ENCODE data around the gene DTNB. TPM values are rescaled to one million over a fixed set of nuclear protein-coding genes. Genes with fewer than 3 reads are reported as not detected.
A peak's percentile ranks its signal among the peaks of the same experiment; 100 is the strongest.

The DTNB gene
- total and polyA plus RNA-seq, 10 of the 15 experiments (the other 5 are each of a cell fraction or from before 2014, with no cell fraction given): 4.5 to 30.6 (median 11.9) TPM

DNA sequence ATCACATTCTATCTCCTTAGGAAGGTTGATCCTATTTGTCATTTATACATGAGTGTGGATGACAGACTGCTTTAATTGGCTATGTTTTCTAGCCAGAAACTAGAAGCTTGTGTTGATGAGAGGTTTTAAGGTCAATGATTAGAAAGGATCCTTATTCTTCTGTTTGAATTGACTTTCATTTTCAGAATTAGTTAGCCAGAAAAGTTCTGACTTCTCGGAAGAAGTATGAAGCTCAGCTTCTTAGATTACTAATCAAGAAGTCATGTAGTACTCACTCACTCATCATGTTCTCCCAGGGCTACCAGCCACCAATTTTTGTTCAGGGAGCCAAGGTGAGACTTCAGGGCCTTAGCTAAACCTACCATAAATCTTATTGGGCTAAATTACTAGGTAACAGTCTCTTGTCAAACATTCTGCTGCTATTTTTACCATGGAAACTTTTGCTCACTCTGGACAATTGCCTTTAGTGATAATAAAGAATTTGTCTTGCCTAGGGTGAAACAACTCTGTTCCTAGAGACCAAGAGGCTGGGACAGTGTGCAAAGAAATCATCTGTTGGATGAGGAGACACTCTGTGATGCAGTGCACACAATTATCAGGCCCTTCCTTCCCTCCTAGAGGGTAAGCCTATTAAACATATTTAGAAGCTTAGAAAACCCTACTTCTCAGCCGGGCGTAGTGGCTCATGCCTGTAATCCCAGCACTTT lies 220.0 kb downstream of the DTNB start:
- POLR2A ChIA-PET: interaction anchor here (0.7 to 3.1 kb wide), 17 partner anchors 11 to 912 kb away, joined by 3 to 24 read pairs (median 4); no protein-coding TSS in a partner anchor
- no peak for TF ChIP-seq ZBED1 (IDR thresholded peaks at IDR 0.05; ENCODE audit: borderline replicate concordance)
- TF ChIP-seq PAX8 (IDR thresholded peaks at IDR 0.05): no peak
- no peak for TF ChIP-seq TARDBP (IDR thresholded peaks at IDR 0.05; ENCODE audit: borderline replicate concordance)
- TF ChIP-seq NFYB (IDR thresholded peaks at IDR 0.05; ENCODE audit: insufficient read depth, low read depth, low read length): peak; percentile 45; the same call in 1 of the 2 replicates
- TF ChIP-seq, protein P1, sequence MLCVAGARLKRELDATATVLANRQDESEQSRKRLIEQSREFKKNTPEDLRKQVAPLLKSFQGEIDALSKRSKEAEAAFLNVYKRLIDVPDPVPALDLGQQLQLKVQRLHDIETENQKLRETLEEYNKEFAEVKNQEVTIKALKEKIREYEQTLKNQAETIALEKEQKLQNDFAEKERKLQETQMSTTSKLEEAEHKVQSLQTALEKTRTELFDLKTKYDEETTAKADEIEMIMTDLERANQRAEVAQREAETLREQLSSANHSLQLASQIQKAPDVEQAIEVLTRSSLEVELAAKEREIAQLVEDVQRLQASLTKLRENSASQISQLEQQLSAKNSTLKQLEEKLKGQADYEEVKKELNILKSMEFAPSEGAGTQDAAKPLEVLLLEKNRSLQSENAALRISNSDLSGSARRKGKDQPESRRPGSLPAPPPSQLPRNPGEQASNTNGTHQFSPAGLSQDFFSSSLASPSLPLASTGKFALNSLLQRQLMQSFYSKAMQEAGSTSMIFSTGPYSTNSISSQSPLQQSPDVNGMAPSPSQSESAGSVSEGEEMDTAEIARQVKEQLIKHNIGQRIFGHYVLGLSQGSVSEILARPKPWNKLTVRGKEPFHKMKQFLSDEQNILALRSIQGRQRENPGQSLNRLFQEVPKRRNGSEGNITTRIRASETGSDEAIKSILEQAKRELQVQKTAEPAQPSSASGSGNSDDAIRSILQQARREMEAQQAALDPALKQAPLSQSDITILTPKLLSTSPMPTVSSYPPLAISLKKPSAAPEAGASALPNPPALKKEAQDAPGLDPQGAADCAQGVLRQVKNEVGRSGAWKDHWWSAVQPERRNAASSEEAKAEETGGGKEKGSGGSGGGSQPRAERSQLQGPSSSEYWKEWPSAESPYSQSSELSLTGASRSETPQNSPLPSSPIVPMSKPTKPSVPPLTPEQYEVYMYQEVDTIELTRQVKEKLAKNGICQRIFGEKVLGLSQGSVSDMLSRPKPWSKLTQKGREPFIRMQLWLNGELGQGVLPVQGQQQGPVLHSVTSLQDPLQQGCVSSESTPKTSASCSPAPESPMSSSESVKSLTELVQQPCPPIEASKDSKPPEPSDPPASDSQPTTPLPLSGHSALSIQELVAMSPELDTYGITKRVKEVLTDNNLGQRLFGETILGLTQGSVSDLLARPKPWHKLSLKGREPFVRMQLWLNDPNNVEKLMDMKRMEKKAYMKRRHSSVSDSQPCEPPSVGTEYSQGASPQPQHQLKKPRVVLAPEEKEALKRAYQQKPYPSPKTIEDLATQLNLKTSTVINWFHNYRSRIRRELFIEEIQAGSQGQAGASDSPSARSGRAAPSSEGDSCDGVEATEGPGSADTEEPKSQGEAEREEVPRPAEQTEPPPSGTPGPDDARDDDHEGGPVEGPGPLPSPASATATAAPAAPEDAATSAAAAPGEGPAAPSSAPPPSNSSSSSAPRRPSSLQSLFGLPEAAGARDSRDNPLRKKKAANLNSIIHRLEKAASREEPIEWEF (IDR thresholded peaks at IDR 0.05; ENCODE audit: insufficient replicate concordance, low read depth, low read length): no peak
- TF ChIP-seq BCL11A (IDR thresholded peaks at IDR 0.05; ENCODE audit: low read depth, low read length): 0 out of 2 replicates have a peak, but pooled peaks have one; percentile 14
- TF ChIP-seq GATAD2B (conservative IDR thresholded peaks at IDR 0.05; ENCODE audit: low read depth): no peak
- TF ChIP-seq, protein P2, sequence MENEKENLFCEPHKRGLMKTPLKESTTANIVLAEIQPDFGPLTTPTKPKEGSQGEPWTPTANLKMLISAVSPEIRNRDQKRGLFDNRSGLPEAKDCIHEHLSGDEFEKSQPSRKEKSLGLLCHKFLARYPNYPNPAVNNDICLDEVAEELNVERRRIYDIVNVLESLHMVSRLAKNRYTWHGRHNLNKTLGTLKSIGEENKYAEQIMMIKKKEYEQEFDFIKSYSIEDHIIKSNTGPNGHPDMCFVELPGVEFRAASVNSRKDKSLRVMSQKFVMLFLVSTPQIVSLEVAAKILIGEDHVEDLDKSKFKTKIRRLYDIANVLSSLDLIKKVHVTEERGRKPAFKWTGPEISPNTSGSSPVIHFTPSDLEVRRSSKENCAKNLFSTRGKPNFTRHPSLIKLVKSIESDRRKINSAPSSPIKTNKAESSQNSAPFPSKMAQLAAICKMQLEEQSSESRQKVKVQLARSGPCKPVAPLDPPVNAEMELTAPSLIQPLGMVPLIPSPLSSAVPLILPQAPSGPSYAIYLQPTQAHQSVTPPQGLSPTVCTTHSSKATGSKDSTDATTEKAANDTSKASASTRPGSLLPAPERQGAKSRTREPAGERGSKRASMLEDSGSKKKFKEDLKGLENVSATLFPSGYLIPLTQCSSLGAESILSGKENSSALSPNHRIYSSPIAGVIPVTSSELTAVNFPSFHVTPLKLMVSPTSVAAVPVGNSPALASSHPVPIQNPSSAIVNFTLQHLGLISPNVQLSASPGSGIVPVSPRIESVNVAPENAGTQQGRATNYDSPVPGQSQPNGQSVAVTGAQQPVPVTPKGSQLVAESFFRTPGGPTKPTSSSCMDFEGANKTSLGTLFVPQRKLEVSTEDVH (IDR thresholded peaks at IDR 0.05; ENCODE audit: low read depth, partially characterized antibody): no peak
- no peak for TF ChIP-seq NRF1 (conservative IDR thresholded peaks at IDR 0.05; ENCODE audit: low read depth, low read length)
- TF ChIP-seq ESRRA (IDR thresholded peaks at IDR 0.05; ENCODE audit: low read length): no peak
- TF ChIP-seq, protein P3, sequence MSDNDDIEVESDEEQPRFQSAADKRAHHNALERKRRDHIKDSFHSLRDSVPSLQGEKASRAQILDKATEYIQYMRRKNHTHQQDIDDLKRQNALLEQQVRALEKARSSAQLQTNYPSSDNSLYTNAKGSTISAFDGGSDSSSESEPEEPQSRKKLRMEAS (IDR thresholded peaks at IDR 0.05; ENCODE audit: low read depth, low read length): no peak
- TF ChIP-seq, protein P4, sequence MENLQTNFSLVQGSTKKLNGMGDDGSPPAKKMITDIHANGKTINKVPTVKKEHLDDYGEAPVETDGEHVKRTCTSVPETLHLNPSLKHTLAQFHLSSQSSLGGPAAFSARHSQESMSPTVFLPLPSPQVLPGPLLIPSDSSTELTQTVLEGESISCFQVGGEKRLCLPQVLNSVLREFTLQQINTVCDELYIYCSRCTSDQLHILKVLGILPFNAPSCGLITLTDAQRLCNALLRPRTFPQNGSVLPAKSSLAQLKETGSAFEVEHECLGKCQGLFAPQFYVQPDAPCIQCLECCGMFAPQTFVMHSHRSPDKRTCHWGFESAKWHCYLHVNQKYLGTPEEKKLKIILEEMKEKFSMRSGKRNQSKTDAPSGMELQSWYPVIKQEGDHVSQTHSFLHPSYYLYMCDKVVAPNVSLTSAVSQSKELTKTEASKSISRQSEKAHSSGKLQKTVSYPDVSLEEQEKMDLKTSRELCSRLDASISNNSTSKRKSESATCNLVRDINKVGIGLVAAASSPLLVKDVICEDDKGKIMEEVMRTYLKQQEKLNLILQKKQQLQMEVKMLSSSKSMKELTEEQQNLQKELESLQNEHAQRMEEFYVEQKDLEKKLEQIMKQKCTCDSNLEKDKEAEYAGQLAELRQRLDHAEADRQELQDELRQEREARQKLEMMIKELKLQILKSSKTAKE (IDR thresholded peaks at IDR 0.05; ENCODE audit: low read depth, poor library complexity, severe bottlenecking): peak; percentile 22

More for the DNA sequence above, 220.0 kb downstream of the DTNB start:
- in situ Hi-C loops (cut with MboI) (no loop called here), intact Hi-C loops (cut with micrococcal nuclease; ENCODE audit: unreplicated experiment) (loop anchor here (1.0 to 2.0 kb wide), 2 partner anchors 35 to 91 kb away; no protein-coding TSS in a partner anchor)
- FAIRE-seq (no peak), DNase-seq (ENCODE audit: low read depth, low spot score) (peak; percentile 69), ATAC-seq (peak; percentile 96)
- Histone ChIP-seq H4K20me1 (ENCODE audit: control insufficient read depth, insufficient read depth) (no peaks in the 10 kb centered on the region), H3K36me3 (ENCODE audit: control insufficient read depth in 2 of 2, insufficient read depth in 2 of 2, low read length in 1 of 2) (no peaks in the 10 kb centered on the region), H2AFZ (ENCODE audit: control insufficient read depth, low read depth, low read length) (peak overlapping the region; percentile 71), H3K27ac (ENCODE audit: control insufficient read depth, insufficient read depth) (peak overlapping the region; percentile 94), H3K9me3 (replicated peaks; ENCODE audit: control insufficient read depth, insufficient read depth, low read length) (no peaks in the 10 kb centered on the region), H3K4me2 (ENCODE audit: control insufficient read depth, insufficient read depth) (peak overlapping the region; percentile 90), H3K4me3 (no peak overlapping the region), H3K9ac (ENCODE audit: control insufficient read depth, insufficient read depth, low read length) (peak overlapping the region; percentile 67), H3K79me2 (ENCODE audit: control insufficient read depth, insufficient read depth, low read length) (no peaks in the 10 kb centered on the region), H3K4me1 (ENCODE audit: control insufficient read depth, insufficient read depth, low read length) (peaks cover 18% of the 10 kb centered on the region), H3K27me3 (replicated peaks in 1 of 2; ENCODE audit: control insufficient read depth in 2 of 2, insufficient read depth in 2 of 2, low read length in 1 of 2) (no peaks in the 10 kb centered on the region)
- BruUV-seq (replicated peaks): no TSS peak
- ChIA-PET RAD21 (ENCODE audit: unreplicated experiment) (interaction anchor here (1.0 to 3.7 kb wide), 17 partner anchors 12 to 180 kb away, joined by 3 to 34 read pairs (median 5); no protein-coding TSS in a partner anchor), CTCF (interaction anchor here (0.6 to 2.2 kb wide), 15 partner anchors 10 to 450 kb away, joined by 3 to 9 read pairs (median 3); no protein-coding TSS in a partner anchor), SMC1A (ENCODE audit: uncharacterized antibody, unreplicated experiment) (interaction anchor here (0.7 to 3.5 kb wide), 26 partner anchors 8 to 175 kb away, joined by 3 to 21 read pairs (median 6); no protein-coding TSS in a partner anchor)
- 53% methylated on average over 3 of the region's 3 CpGs for WGBS (ENCODE audit: insufficient coverage, insufficient replicate concordance, low lambda C conversion rate, missing lambda C conversion rate)

All from GM12878 (cell line).